Peyer's patch (tissue), 4 donors: ENCODE data around the gene TMEM119.

Source experiments
- POLR2A ChIP-seq, 2 donors: fragments of 450-650 bp; IDR thresholded peaks; one replicate each; pipeline ENCODE4 v1.5.1; 2017; ENCODE audit warnings: antibody characterized with exemption in 2 of 2, mild to moderate bottlenecking in 2 of 2, moderate library complexity in 2 of 2
- TF ChIP-seq, protein P1 (sequence below), 6 experiments: fragments of 450-650 bp in 4 of 6; fragments of 200-600 bp in 2 of 6; sonication (generic) in 1 of 6; IDR thresholded peaks; one replicate each; pipeline ENCODE4 v1.5.1; 2017 to 2019; ENCODE audit warnings: antibody characterized with exemption in 6 of 6, mild to moderate bottlenecking in 3 of 6, moderate library complexity in 1 of 6

DNA sequence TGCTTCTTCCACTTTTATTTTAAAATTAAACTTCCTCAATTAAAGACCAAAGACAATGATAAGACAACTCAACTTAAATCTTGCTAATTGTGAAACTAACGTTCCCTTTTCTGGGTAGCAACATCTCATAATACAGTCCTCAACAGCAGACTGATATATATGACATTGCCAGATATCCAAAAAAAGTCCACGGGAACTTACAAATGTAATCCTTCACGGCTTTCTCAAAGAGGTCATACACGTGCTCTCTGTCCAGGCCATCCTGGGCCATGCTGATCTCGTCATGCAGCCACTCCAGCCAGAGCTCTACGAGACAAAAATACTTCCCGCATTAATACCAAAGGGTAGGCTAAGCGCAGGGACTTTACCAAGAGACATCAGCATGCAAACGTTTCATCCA is 50.2 kb downstream of the TMEM119 start:
- TF ChIP-seq, protein P1, sequence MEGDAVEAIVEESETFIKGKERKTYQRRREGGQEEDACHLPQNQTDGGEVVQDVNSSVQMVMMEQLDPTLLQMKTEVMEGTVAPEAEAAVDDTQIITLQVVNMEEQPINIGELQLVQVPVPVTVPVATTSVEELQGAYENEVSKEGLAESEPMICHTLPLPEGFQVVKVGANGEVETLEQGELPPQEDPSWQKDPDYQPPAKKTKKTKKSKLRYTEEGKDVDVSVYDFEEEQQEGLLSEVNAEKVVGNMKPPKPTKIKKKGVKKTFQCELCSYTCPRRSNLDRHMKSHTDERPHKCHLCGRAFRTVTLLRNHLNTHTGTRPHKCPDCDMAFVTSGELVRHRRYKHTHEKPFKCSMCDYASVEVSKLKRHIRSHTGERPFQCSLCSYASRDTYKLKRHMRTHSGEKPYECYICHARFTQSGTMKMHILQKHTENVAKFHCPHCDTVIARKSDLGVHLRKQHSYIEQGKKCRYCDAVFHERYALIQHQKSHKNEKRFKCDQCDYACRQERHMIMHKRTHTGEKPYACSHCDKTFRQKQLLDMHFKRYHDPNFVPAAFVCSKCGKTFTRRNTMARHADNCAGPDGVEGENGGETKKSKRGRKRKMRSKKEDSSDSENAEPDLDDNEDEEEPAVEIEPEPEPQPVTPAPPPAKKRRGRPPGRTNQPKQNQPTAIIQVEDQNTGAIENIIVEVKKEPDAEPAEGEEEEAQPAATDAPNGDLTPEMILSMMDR (IDR thresholded peaks at IDR 0.05): no peak
- no peak for TF ChIP-seq POLR2A (IDR thresholded peaks at IDR 0.05)
